Measurements from ENCODE around the gene TBCCD1. TPM values are rescaled to one million over a fixed set of nuclear protein-coding genes. Genes with fewer than 3 reads are reported as not detected.

Gene TBCCD1
- total and polyA plus RNA-seq, 2 of the 8 experiments (the other 6 are each of a cell fraction or from before 2014, with no cell fraction given) = 11.3 to 13.9 TPM

GRCh38 chr3:186520431-186520830, 46.7 kb downstream of the TBCCD1 start:
- Histone ChIP-seq H3K4ac (replicated peaks; ENCODE audit: insufficient read length, low read depth, low read length) (no peak overlapping the region), H2BK5ac (ENCODE audit: low read depth, low read length) (no peak overlapping the region), H3K27me3 (replicated peaks in 1 of 4; ENCODE audit: control insufficient read depth in 3 of 4, extremely low read depth in 1 of 4, insufficient read depth in 3 of 4, low read length in 3 of 4) (no peaks in the 10 kb centered on the region), H3K18ac (ENCODE audit: extremely low read depth, low read length) (no peak overlapping the region), H3K23me2 (ENCODE audit: low read depth, low read length) (peaks cover 2% of the 10 kb centered on the region; the same call in 1 of the 2 replicates), H3K4me3 (ENCODE audit: extremely low read depth in 1 of 4, insufficient read depth in 2 of 4, low read depth in 3 of 4, low read length in 4 of 4) (no peak overlapping the region), H3K9ac (replicated peaks in 1 of 4; ENCODE audit: extremely low read depth in 1 of 4, low read depth in 3 of 4, low read length in 3 of 4) (no peak overlapping the region), H3K4me1 (replicated peaks in 1 of 4; ENCODE audit: control insufficient read depth in 3 of 4, insufficient read depth in 4 of 4, low read length in 3 of 4) (no peaks in the 10 kb centered on the region), H3K79me2 (ENCODE audit: control insufficient read depth in 1 of 2, insufficient read depth in 2 of 2, low read length in 2 of 2) (no peaks in the 10 kb centered on the region), H2BK15ac (ENCODE audit: low read length) (no peak overlapping the region), H2BK120ac (replicated peaks; ENCODE audit: low read depth, low read length) (no peak overlapping the region), H4K8ac (ENCODE audit: extremely low read depth, insufficient read depth, low read length) (no peak overlapping the region), H3K9me3 (ENCODE audit: insufficient read depth in 2 of 2, low read depth in 1 of 2, low read length in 1 of 2) (no peaks in the 10 kb centered on the region), H4K5ac (ENCODE audit: insufficient read length, low read depth, low read length) (no peak overlapping the region), H3K14ac (ENCODE audit: insufficient read length) (no peak overlapping the region), H2BK20ac (ENCODE audit: low read length) (no peak overlapping the region), H2AFZ (ENCODE audit: low read length) (no peak overlapping the region), H3K27ac (ENCODE audit: low read depth, low read length) (no peak overlapping the region), H2BK12ac (ENCODE audit: low read depth, low read length) (no peak overlapping the region), H3K56ac (replicated peaks; ENCODE audit: insufficient read length, low read depth, low read length) (no peak overlapping the region), H3K36me3 (ENCODE audit: control insufficient read depth in 2 of 4, insufficient read depth in 4 of 4, low read length in 3 of 4) (no peaks in the 10 kb centered on the region), H3K4me2 (ENCODE audit: insufficient read depth in 1 of 2, low read depth in 2 of 2, low read length in 2 of 2) (no peak overlapping the region), H3K23ac (ENCODE audit: insufficient read length) (no peak overlapping the region), H4K20me1 (replicated peaks in 1 of 2; ENCODE audit: control insufficient read depth in 1 of 2, insufficient read depth in 2 of 2, low read length in 2 of 2) (no peaks in the 10 kb centered on the region), H4K91ac (replicated peaks; ENCODE audit: insufficient read length, low read length) (no peak overlapping the region), H2AK5ac (ENCODE audit: low read depth, low read length) (no peak overlapping the region), H3K79me1 (ENCODE audit: low read depth, low read length) (no peaks in the 10 kb centered on the region)
- DNase-seq (ENCODE audit: low read depth in 1 of 2, low spot score in 2 of 2) (no peak), FAIRE-seq (no peak)
- CTCF ChIA-PET (ENCODE audit: partially characterized antibody) = interaction anchor here (0.6 to 3.1 kb wide), 6 partner anchors 9 to 546 kb away, joined by 3 to 17 read pairs (median 4); no protein-coding TSS in a partner anchor
- POLR2A ChIA-PET (ENCODE audit: partially characterized antibody) = interaction anchor here (1.6 kb wide), 1 partner anchor 19 kb away, joined by 4 read pairs; no protein-coding TSS in a partner anchor
- 84% methylated on average over 5 of the region's 5 CpGs; no CpG with 5 or more reads in 1 of the 2 experiments for WGBS, 2 experiments (ENCODE audit: extremely low coverage in 1 of 2, insufficient coverage in 1 of 2, insufficient read length in 1 of 2, insufficient replicate concordance in 2 of 2, low coverage in 1 of 2, low lambda C conversion rate in 2 of 2, missing lambda C conversion rate in 1 of 2)
- TF ChIP-seq SIRT6 (IDR thresholded peaks at IDR 0.05; ENCODE audit: low read length) (no peak), GABPA (IDR thresholded peaks at IDR 0.05; ENCODE audit: borderline replicate concordance, insufficient read depth, low read length) (no peak), KDM4A (IDR thresholded peaks at IDR 0.05; ENCODE audit: low read depth, low read length, severe bottlenecking) (no peak), SRF (IDR thresholded peaks at IDR 0.05; ENCODE audit: low read depth, low read length) (no peak), HDAC2 (IDR thresholded peaks at IDR 0.05; ENCODE audit: borderline replicate concordance in 1 of 2, low read depth in 2 of 2, low read length in 2 of 2) (no peak), SP2 (IDR thresholded peaks at IDR 0.05; ENCODE audit: low read length) (no peak), ASH2L (IDR thresholded peaks at IDR 0.05; ENCODE audit: low read length) (no peak), TCF12 (IDR thresholded peaks at IDR 0.05; ENCODE audit: low read depth, low read length) (no peak)
